ENCODE data around the gene FAM53B.
A peak's percentile ranks its signal among the peaks of the same experiment; 100 is the strongest.

The FAM53B gene

GRCh38 chr10:124569623-124570470 is 174.3 kb downstream of the FAM53B start:
- Histone ChIP-seq H3K27me3 (ENCODE audit: insufficient read depth, low read depth, severe bottlenecking) (no peaks in the 10 kb centered on the region), H3K36me3 (no peaks in the 10 kb centered on the region), H3K4me3 (ENCODE audit: low read depth, low read length) (no peak overlapping the region), H3K27ac (no peak overlapping the region), H3K9me3 (ENCODE audit: severe bottlenecking) (no peaks in the 10 kb centered on the region)
- TF ChIP-seq, protein P1, sequence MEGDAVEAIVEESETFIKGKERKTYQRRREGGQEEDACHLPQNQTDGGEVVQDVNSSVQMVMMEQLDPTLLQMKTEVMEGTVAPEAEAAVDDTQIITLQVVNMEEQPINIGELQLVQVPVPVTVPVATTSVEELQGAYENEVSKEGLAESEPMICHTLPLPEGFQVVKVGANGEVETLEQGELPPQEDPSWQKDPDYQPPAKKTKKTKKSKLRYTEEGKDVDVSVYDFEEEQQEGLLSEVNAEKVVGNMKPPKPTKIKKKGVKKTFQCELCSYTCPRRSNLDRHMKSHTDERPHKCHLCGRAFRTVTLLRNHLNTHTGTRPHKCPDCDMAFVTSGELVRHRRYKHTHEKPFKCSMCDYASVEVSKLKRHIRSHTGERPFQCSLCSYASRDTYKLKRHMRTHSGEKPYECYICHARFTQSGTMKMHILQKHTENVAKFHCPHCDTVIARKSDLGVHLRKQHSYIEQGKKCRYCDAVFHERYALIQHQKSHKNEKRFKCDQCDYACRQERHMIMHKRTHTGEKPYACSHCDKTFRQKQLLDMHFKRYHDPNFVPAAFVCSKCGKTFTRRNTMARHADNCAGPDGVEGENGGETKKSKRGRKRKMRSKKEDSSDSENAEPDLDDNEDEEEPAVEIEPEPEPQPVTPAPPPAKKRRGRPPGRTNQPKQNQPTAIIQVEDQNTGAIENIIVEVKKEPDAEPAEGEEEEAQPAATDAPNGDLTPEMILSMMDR (IDR thresholded peaks at IDR 0.05; ENCODE audit: low read depth, low read length): no peak
- peak; percentile 2 for DNase-seq

Measured in WERI-Rb-1 (cell line).